ENCODE data around the gene ACSF2. TPM values are rescaled to one million over a fixed set of nuclear protein-coding genes. Genes with fewer than 3 reads are reported as not detected.

ACSF2 gene
- total and polyA plus RNA-seq, 7 experiments from 2014 or later: 2.2 to 36.2 (median 20.4) TPM

GRCh38 chr17:50506298-50506697 is 80.3 kb downstream of the ACSF2 start:
- ChIA-PET POLR2A (no interaction called here), CTCF (no interaction called here)
- peak overlapping the region in 3 of 10 donors; percentile 27 to 45 (median 29) for H3K4me3 Mint-ChIP-seq
- Histone ChIP-seq H3K27ac (ENCODE audit: low read depth, low read length) (no peak overlapping the region), H3K27me3 (ENCODE audit: control insufficient read depth in 2 of 2, insufficient read depth in 2 of 2, low read length in 2 of 2) (no peaks in the 10 kb centered on the region), H3K9me3 (ENCODE audit: control insufficient read depth in 2 of 3, low read length in 3 of 3) (no peaks in the 10 kb centered on the region), H3K4me3 (ENCODE audit: low read length) (no peak overlapping the region), H3K36me3 (ENCODE audit: control insufficient read depth in 2 of 3, insufficient read depth in 3 of 3, low read length in 3 of 3) (no peaks in the 10 kb centered on the region), H3K4me1 (ENCODE audit: control insufficient read depth in 2 of 2, insufficient read depth in 2 of 2, low read length in 2 of 2) (peaks cover 8 to 14% of the 10 kb centered on the region in 2 donors)
- ATAC-seq (no peak), DNase-seq (no peak)
- H3K36me3 Mint-ChIP-seq: peaks cover 0 to 3% (median 0%) of the 10 kb centered on the region in 5 donors
- H3K4me1 Mint-ChIP-seq: peaks cover 0 to 48% (median 36%) of the 10 kb centered on the region in 7 donors
- peaks cover 0 to 1% (median 0%) of the 10 kb centered on the region in 5 donors for H3K27me3 Mint-ChIP-seq
- intact Hi-C loops (cut with micrococcal nuclease): no loop called here
- peak overlapping the region in 3 of 9 donors; percentile 11 to 80 (median 36) for H3K27ac Mint-ChIP-seq
- H3K9me3 Mint-ChIP-seq: no peaks in the 10 kb centered on the region

DNA sequence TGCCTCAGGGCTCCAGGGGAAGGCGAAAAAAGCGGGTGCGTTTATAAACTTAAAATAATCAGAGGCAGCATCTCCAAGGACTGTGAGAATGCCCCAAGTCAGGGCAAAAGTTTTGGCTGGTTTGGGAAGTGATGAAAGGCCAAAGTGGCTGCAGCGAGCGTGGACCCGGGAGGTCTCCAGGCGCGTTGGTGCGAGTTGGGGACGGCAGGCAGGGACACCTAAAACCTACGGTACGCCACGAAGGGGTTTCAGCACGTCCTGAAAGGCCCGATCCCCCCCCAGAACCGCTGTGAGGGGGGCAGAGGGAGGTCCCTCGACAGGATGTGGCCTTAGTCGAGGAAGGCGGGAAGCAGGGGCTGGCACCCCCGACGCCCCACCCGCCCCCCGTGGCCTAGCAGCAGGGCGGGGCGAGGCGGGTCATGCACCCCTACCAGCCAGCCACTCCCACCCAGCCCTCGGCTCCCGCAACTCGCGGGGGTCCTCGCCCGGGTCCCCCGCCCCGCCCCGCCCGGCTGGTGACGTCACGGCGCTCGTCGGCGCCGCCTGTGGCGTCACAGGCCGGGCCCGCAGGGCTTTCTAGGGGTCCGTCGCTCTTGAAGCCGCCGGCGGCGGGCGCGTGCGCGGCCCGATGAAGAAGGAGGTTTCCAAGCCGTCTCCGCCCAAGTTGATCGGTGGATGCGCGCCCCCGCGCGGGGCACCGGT is 82.0 kb downstream of the ACSF2 start, which contains the start of gene MYCBPAP:
Gene MYCBPAP, plus strand, starts transcription at position 569 of the 702 bp plus-strand sequence. CDS start 236 bp downstream, outside the sequence.
- H3K27ac ChIP-seq (ENCODE audit: low read depth, low read length): peak within 1 kb of the TSS; percentile 75
- DNase-seq (peak; percentile 64 to 85 (median 71)), ATAC-seq (peak; percentile 88)
- no peaks in the 10 kb centered on the region for H3K9me3 Mint-ChIP-seq
- no peaks in the 10 kb centered on the region for H3K27me3 ChIP-seq (ENCODE audit: control insufficient read depth in 2 of 2, insufficient read depth in 2 of 2, low read length in 2 of 2)
- H3K27me3 Mint-ChIP-seq: peaks cover 0 to 9% (median 0%) of the 10 kb centered on the region in 5 donors
- no peaks in the 10 kb centered on the region for H3K36me3 ChIP-seq (ENCODE audit: control insufficient read depth in 2 of 3, insufficient read depth in 3 of 3, low read length in 3 of 3)
- H3K36me3 Mint-ChIP-seq: peaks cover 0 to 3% (median 0%) of the 10 kb centered on the region in 5 donors
- H3K4me1 Mint-ChIP-seq: peaks cover 0 to 52% (median 40%) of the 10 kb centered on the region in 7 donors
- intact Hi-C loops (cut with micrococcal nuclease): loop anchor here in 1 of 2 donors (1.0 to 2.0 kb wide), 2 partner anchors 30 to 35 kb away; partner anchors contain the start of gene RSAD1
- peak within 1 kb of the TSS; percentile 84 to 96 (median 93) for H3K4me3 Mint-ChIP-seq
- ChIA-PET CTCF (interaction anchor here (0.7 kb wide), 1 partner anchor 24 kb away, joined by 3 read pairs; no protein-coding TSS in a partner anchor), POLR2A (no interaction called here)
- H3K9me3 ChIP-seq (ENCODE audit: control insufficient read depth in 2 of 3, low read length in 3 of 3): no peaks in the 10 kb centered on the region
- H3K27ac Mint-ChIP-seq: peak within 1 kb of the TSS; percentile 88 to 97 (median 94)
- peaks cover 10 to 14% of the 10 kb centered on the region in 2 donors for H3K4me1 ChIP-seq (ENCODE audit: control insufficient read depth in 2 of 2, insufficient read depth in 2 of 2, low read length in 2 of 2)
- peak within 1 kb of the TSS; percentile 71 for H3K4me3 ChIP-seq (ENCODE audit: low read length)

DNA sequence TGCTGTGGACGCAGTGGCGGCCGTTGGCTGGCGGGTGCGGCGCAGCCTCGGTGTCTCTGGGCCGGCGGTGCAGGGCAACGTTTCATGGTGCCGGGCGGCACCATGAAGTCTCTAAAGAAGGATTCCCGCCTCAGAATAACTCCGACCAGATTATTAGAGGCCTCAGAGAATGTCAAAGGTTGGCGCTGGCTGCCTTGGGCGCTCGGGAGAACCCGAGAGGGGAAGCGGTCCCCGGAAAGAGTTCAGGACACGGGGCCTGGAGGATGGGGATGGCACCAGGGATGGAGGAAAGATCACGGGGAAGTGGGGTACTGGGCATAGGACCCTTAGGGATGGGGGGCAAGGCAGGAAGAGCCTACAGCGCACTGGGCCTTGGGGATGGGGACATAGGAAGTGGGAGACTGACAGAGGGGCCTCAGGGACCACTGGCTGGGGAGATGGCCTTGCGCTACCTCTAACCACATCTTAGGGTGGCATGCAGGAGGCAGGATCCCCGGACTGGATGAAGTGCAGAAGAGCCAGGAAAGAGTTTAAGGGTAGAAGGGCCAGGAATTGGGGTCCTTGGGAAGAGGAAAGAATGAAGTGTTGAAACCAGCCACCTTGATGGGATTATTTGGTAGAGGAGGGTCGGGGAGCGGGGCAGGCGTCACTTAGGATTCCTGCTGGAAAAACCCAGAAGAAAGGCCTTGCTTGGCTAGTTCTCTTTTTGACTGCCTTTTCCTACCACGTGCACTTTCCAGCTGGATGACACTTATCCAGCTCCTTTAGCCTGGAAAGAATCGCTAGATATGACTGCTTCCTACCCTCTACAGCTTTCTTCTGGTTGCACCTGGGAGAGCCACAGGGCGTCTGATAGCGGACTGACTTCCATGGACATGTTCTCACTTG is 82.8 kb downstream of the ACSF2 start:
- no peak for DNase-seq
- Mint-ChIP-seq H3K27me3 (peaks cover 0 to 9% (median 0%) of the 10 kb centered on the region in 5 donors), H3K27ac (peak overlapping the region; percentile 32 to 97 (median 82)), H3K4me1 (peaks cover 0 to 48% (median 36%) of the 10 kb centered on the region in 7 donors), H3K36me3 (peaks cover 0 to 3% (median 0%) of the 10 kb centered on the region in 5 donors), H3K9me3 (no peaks in the 10 kb centered on the region), H3K4me3 (peak overlapping the region; percentile 79 to 96 (median 90))
- ChIA-PET CTCF (interaction anchor here (1.2 kb wide), 1 partner anchor 30 kb away, joined by 3 read pairs; no protein-coding TSS in a partner anchor), POLR2A (interaction anchor here (0.6 to 0.8 kb wide), 2 partner anchors 8 to 20 kb away, joined by 3 read pairs; no protein-coding TSS in a partner anchor)
- Histone ChIP-seq H3K36me3 (ENCODE audit: control insufficient read depth in 2 of 3, insufficient read depth in 3 of 3, low read length in 3 of 3) (no peaks in the 10 kb centered on the region), H3K4me1 (ENCODE audit: control insufficient read depth in 2 of 2, insufficient read depth in 2 of 2, low read length in 2 of 2) (peaks cover 10 to 14% of the 10 kb centered on the region in 2 donors), H3K27ac (ENCODE audit: low read depth, low read length) (peak overlapping the region; percentile 75), H3K27me3 (ENCODE audit: control insufficient read depth in 2 of 2, insufficient read depth in 2 of 2, low read length in 2 of 2) (no peaks in the 10 kb centered on the region), H3K4me3 (ENCODE audit: low read length) (peak overlapping the region; percentile 71), H3K9me3 (ENCODE audit: control insufficient read depth in 2 of 3, low read length in 3 of 3) (no peaks in the 10 kb centered on the region)
- intact Hi-C loops (cut with micrococcal nuclease): loop anchor here in 1 of 2 donors (1.0 to 2.0 kb wide), 2 partner anchors 31 to 34 kb away; partner anchors contain the start of gene RSAD1
- no peak for ATAC-seq

GRCh38 chr17:50511058-50511457 is 85.0 kb downstream of the ACSF2 start:
- H3K36me3 Mint-ChIP-seq: peaks cover 0 to 3% (median 0%) of the 10 kb centered on the region in 5 donors
- no peaks in the 10 kb centered on the region for H3K9me3 Mint-ChIP-seq
- peaks cover 0 to 9% (median 0%) of the 10 kb centered on the region in 5 donors for H3K27me3 Mint-ChIP-seq
- intact Hi-C loops (cut with micrococcal nuclease): loop anchor here in 1 of 2 donors (1.0 kb wide), 3 partner anchors 31 to 356 kb away; partner anchors contain the start of gene RSAD1
- Histone ChIP-seq H3K4me1 (ENCODE audit: control insufficient read depth in 2 of 2, insufficient read depth in 2 of 2, low read length in 2 of 2) (peaks cover 7 to 10% of the 10 kb centered on the region in 2 donors), H3K27ac (ENCODE audit: low read depth, low read length) (no peak overlapping the region), H3K9me3 (ENCODE audit: control insufficient read depth in 2 of 3, low read length in 3 of 3) (no peaks in the 10 kb centered on the region), H3K36me3 (ENCODE audit: control insufficient read depth in 2 of 3, insufficient read depth in 3 of 3, low read length in 3 of 3) (no peaks in the 10 kb centered on the region), H3K27me3 (ENCODE audit: control insufficient read depth in 2 of 2, insufficient read depth in 2 of 2, low read length in 2 of 2) (no peaks in the 10 kb centered on the region), H3K4me3 (ENCODE audit: low read length) (no peak overlapping the region)
- POLR2A ChIA-PET: interaction anchor here (0.9 kb wide), 1 partner anchor 31 kb away, joined by 3 read pairs; no protein-coding TSS in a partner anchor
- peak; percentile 41 for ATAC-seq
- CTCF ChIA-PET: interaction anchor here (0.9 kb wide), 1 partner anchor 36 kb away, joined by 3 read pairs; the partner anchor contains the start of gene SPATA20
- peak overlapping the region in 5 of 9 donors; percentile 19 to 89 (median 43) for H3K27ac Mint-ChIP-seq
- DNase-seq: peak in 4 of 9 donors; percentile 10 to 47 (median 18)
- H3K4me1 Mint-ChIP-seq: peaks cover 0 to 40% (median 26%) of the 10 kb centered on the region in 7 donors
- H3K4me3 Mint-ChIP-seq: peak overlapping the region in 2 of 10 donors; percentile 17 to 74

DNA sequence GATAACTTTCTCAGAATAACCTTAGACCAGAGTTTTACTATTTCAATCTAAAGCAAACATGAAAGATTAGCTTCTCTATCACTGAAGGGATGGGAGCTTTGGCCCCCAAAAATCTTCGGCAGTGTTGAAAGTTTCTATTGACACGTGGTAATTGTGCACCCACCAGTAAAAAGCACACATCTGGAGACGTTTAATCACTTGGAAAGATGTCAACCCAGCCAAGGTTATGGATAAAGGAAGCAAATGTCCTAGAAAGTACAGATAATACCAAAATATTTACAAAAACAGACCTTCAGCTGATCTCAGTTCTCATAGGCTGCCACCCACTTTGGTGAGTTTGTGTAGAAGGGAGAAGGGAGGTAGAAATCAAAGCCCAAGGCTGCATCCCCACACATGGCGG is 87.5 kb downstream of the ACSF2 start:
- H3K36me3 Mint-ChIP-seq: peaks cover 0 to 3% (median 0%) of the 10 kb centered on the region in 5 donors
- H3K4me1 Mint-ChIP-seq: peaks cover 0 to 51% (median 33%) of the 10 kb centered on the region in 7 donors
- ATAC-seq (no peak), DNase-seq (no peak)
- Histone ChIP-seq H3K27ac (ENCODE audit: low read depth, low read length) (no peak overlapping the region), H3K36me3 (ENCODE audit: control insufficient read depth in 2 of 3, insufficient read depth in 3 of 3, low read length in 3 of 3) (no peaks in the 10 kb centered on the region), H3K27me3 (ENCODE audit: control insufficient read depth in 2 of 2, insufficient read depth in 2 of 2, low read length in 2 of 2) (no peaks in the 10 kb centered on the region), H3K4me1 (ENCODE audit: control insufficient read depth in 2 of 2, insufficient read depth in 2 of 2, low read length in 2 of 2) (peaks cover 10 to 15% of the 10 kb centered on the region in 2 donors), H3K4me3 (ENCODE audit: low read length) (no peak overlapping the region), H3K9me3 (ENCODE audit: control insufficient read depth in 2 of 3, low read length in 3 of 3) (no peaks in the 10 kb centered on the region)
- ChIA-PET POLR2A (no interaction called here), CTCF (interaction anchor here (0.6 to 1.5 kb wide), 3 partner anchors 23 to 613 kb away, joined by 3 to 5 read pairs (median 4); no protein-coding TSS in a partner anchor)
- no peaks in the 10 kb centered on the region for H3K9me3 Mint-ChIP-seq
- intact Hi-C loops (cut with micrococcal nuclease): no loop called here
- no peak overlapping the region for H3K4me3 Mint-ChIP-seq
- H3K27ac Mint-ChIP-seq: no peak overlapping the region
- H3K27me3 Mint-ChIP-seq: peaks cover 0 to 9% (median 0%) of the 10 kb centered on the region in 5 donors

DNA sequence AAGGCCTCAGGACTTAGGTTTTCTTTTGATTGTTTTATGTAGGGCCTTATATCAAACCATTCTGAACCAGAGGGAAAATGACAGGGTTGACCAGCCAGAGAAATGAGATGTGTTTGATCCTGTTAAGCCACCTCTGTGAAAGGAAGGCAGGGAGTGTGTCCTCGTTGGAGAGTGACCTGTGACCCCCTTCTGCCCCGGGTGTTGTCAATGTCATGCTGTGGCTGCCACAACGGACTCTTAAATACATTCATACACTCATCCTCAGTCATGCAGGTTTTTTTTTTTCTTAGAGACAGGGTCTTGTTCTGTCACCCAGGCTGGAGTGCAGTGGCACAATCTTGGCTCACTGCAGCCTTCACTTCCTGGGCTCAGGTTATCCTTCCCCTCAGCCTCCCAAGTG is 88.4 kb downstream of the ACSF2 start:
- peaks cover 4 to 8% of the 10 kb centered on the region in 2 donors for H3K4me1 ChIP-seq (ENCODE audit: control insufficient read depth in 2 of 2, insufficient read depth in 2 of 2, low read length in 2 of 2)
- Mint-ChIP-seq H3K36me3 (peaks cover 0 to 3% (median 0%) of the 10 kb centered on the region in 5 donors), H3K27ac (no peak overlapping the region), H3K4me1 (peaks cover 0 to 42% (median 24%) of the 10 kb centered on the region in 7 donors), H3K4me3 (no peak overlapping the region), H3K27me3 (peaks cover 0 to 9% (median 0%) of the 10 kb centered on the region in 5 donors), H3K9me3 (no peaks in the 10 kb centered on the region)
- ATAC-seq: no peak
- no peak overlapping the region for H3K4me3 ChIP-seq (ENCODE audit: low read length)
- intact Hi-C loops (cut with micrococcal nuclease): no loop called here
- CTCF ChIA-PET: interaction anchor here (1.5 kb wide), 1 partner anchor 11 kb away, joined by 3 read pairs; no protein-coding TSS in a partner anchor
- H3K27me3 ChIP-seq (ENCODE audit: control insufficient read depth in 2 of 2, insufficient read depth in 2 of 2, low read length in 2 of 2): no peaks in the 10 kb centered on the region
- no peak for DNase-seq
- H3K27ac ChIP-seq (ENCODE audit: low read depth, low read length): no peak overlapping the region
- POLR2A ChIA-PET: no interaction called here
- no peaks in the 10 kb centered on the region for H3K9me3 ChIP-seq (ENCODE audit: control insufficient read depth in 2 of 3, low read length in 3 of 3)
- no peaks in the 10 kb centered on the region for H3K36me3 ChIP-seq (ENCODE audit: control insufficient read depth in 2 of 3, insufficient read depth in 3 of 3, low read length in 3 of 3)

Measured in naive thymus-derived CD4-positive, alpha-beta T cell (primary cell).